Lower lobe of right lung (tissue), 2 donors: ENCODE measurements around the gene DACT2. TPM values are rescaled to one million over a fixed set of nuclear protein-coding genes. Genes with fewer than 3 reads are reported as not detected.

ENCODE experiments used
- ATAC-seq, 2 donors: fragments of 200-7000 bp; cut with Tn5 transposase; one replicate each; pipeline ENCODE4 v1.9.1; 2020 to 2022; ENCODE audit warnings: mild to moderate bottlenecking in 2 of 2, moderate library complexity in 2 of 2
- DNase-seq: peaks from one replicate; pipeline ENCODE4 v3.0.0-alpha.2; 2020
- H3K27ac ChIP-seq: fragments of 200-600 bp; one replicate; pipeline ENCODE4 v1.8.0; 2022
- H3K27me3 ChIP-seq: fragments of 200-600 bp; one replicate; pipeline ENCODE4 v1.8.0; 2022; ENCODE audit warnings: low read depth
- H3K36me3 ChIP-seq: fragments of 200-600 bp; one replicate; pipeline ENCODE4 v1.8.0; 2022; ENCODE audit warnings: mild to moderate bottlenecking
- H3K4me1 ChIP-seq: fragments of 200-600 bp; one replicate; pipeline ENCODE4 v1.8.0; 2022
- H3K4me3 ChIP-seq: fragments of 200-600 bp; one replicate; pipeline ENCODE4 v1.8.0; 2022; ENCODE audit warnings: mild to moderate bottlenecking
- H3K9me3 ChIP-seq: fragments of 200-600 bp; one replicate; pipeline ENCODE4 v1.8.0; 2022
- intact Hi-C: fragments of 100-400 bp; cut with DNase I; formaldehyde crosslinking; loops from one replicate; pipeline ENCODE4 v1.11.0; 2022
- total RNA-seq: library from RNA; stranded (reverse); fragmentation: NEBNext Ultra II Directional; extraction: Animal tissue kit (Norgen Biotek cat#: 25700); gene quantifications from one replicate; pipeline ENCODE4 v1.2.1, GENCODE V29; 2021
- TF ChIP-seq, protein P1 (sequence below): fragments of 200-600 bp; IDR thresholded peaks from one replicate; pipeline ENCODE4 v1.8.0; 2022; ENCODE audit warnings: antibody characterized with exemption, mild to moderate bottlenecking
- donor health status: DM: no; HTN: yes; CAD: no; lungs with severe emphysema.

DACT2 gene
- total RNA-seq, 1 donor from 2014 or later = 2.4 TPM

DNA sequence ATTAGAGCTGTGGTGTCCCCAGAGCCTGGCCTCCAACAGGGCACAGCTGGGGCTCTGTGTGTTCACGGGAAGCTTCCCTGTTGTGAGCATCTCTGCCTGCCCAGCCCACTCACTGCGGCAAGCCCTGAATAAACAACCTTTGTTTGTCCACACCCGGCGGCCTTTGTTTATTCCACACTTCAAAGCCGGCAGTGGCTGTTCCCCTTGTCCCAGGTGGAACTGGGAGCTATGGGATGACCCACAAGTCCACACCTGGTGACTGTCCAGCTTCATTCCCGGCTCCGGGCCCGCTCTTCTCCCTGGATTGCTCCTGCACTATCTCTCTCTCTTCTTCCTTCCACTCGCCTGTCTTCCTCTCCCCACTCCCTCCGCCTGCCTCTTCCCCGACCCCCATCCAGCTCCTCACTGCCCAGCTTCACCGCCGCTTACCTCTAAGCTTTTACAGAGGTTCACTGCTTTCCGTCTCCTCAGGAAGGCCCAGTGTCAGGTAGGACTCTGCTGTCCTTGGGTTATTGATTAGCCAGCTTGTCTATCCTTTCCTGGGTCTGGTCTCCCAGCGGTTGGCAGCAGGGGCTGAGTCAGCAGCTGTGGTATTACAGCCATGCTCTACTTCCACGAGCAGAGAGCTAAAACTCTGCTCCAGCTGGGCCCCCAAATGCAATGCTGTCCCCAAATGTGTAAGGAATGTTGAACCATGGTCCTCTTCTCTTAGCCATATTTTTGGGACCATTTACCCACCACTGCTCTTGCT, 17.8 kb downstream of the DACT2 start:
- DNase-seq = no peak
- Histone ChIP-seq H3K27ac (no peak overlapping the region), H3K9me3 (no peaks in the 10 kb centered on the region), H3K27me3 (no peaks in the 10 kb centered on the region), H3K4me3 (no peak overlapping the region), H3K4me1 (no peaks in the 10 kb centered on the region), H3K36me3 (no peaks in the 10 kb centered on the region)
- intact Hi-C loops = no loop called here
- ATAC-seq = no peak
- TF ChIP-seq, protein P1, sequence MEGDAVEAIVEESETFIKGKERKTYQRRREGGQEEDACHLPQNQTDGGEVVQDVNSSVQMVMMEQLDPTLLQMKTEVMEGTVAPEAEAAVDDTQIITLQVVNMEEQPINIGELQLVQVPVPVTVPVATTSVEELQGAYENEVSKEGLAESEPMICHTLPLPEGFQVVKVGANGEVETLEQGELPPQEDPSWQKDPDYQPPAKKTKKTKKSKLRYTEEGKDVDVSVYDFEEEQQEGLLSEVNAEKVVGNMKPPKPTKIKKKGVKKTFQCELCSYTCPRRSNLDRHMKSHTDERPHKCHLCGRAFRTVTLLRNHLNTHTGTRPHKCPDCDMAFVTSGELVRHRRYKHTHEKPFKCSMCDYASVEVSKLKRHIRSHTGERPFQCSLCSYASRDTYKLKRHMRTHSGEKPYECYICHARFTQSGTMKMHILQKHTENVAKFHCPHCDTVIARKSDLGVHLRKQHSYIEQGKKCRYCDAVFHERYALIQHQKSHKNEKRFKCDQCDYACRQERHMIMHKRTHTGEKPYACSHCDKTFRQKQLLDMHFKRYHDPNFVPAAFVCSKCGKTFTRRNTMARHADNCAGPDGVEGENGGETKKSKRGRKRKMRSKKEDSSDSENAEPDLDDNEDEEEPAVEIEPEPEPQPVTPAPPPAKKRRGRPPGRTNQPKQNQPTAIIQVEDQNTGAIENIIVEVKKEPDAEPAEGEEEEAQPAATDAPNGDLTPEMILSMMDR = no peak

DNA sequence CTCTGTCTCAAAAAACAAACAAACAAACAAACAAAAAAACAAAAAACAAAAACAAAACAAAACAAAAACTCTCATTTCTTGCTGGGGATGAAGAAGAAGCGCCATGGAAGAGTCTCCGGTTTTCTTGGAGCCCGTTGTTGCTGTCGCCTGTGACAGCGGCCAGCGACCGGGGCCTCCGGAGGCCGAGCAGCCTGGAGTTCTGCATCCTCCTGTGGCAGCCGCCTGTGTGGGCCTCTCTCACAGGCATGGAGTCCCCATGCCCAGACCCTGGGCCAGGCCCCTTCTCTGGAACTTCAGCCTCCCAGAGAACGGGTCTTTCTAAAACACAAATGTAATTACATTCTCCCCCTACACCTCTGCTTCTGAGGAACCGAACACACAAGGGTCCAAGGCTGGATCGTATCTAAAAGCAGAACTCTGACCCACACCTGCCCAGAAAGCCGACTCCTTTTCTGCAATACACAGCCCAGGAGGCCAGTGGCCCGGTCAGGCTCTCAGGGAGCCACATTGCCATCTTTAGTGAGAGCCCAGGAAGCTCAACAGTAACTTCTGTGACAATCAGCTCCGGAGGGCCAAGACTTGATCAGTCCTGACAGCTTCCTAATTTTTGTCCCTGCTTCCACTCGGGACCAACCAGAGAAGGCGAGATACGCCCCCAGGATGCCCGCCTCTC, 18.5 kb downstream of the DACT2 start:
- H3K9me3 ChIP-seq = no peaks in the 10 kb centered on the region
- H3K4me3 ChIP-seq = no peak overlapping the region
- no peak for DNase-seq
- no peak for ATAC-seq
- H3K27ac ChIP-seq = no peak overlapping the region
- intact Hi-C loops = no loop called here
- TF ChIP-seq, protein P1 = no peak
- no peaks in the 10 kb centered on the region for H3K4me1 ChIP-seq
- no peaks in the 10 kb centered on the region for H3K27me3 ChIP-seq
- no peaks in the 10 kb centered on the region for H3K36me3 ChIP-seq

GRCh38 chr6:168299541-168300511, 19.8 kb downstream of the DACT2 start:
- ATAC-seq (no peak), DNase-seq (no peak)
- intact Hi-C loops = no loop called here

DNA sequence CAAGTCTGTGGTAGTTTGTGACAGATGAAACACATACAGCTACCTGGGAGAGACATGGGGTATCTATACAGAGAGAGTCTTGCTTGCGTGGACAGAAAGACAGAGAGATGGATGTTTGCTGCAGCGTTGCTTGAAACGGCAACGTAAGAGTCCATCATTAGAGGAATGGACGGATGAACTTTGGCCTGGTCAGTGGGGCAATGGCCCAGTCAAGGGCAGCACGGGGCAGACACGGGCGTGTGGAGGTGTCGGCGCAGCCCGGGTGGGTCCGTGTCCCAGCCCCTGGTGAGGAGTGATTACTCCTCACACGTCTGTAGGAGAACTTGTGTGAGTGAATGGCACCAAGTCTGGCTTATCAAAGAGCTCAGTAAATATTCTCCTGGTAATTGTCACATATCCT, 21.9 kb downstream of the DACT2 start:
- Histone ChIP-seq H3K27ac (no peak overlapping the region), H3K4me1 (no peaks in the 10 kb centered on the region), H3K27me3 (no peaks in the 10 kb centered on the region), H3K36me3 (no peaks in the 10 kb centered on the region), H3K4me3 (no peak overlapping the region), H3K9me3 (no peaks in the 10 kb centered on the region)
- DNase-seq (no peak), ATAC-seq (no peak)
- TF ChIP-seq, protein P1 = no peak
- intact Hi-C loops = no loop called here

More at GRCh38 chr6:168299541-168300511, 19.8 kb downstream of the DACT2 start:
- Histone ChIP-seq H3K36me3 (no peaks in the 10 kb centered on the region), H3K4me3 (no peak overlapping the region), H3K9me3 (no peaks in the 10 kb centered on the region), H3K4me1 (no peaks in the 10 kb centered on the region), H3K27me3 (no peaks in the 10 kb centered on the region), H3K27ac (no peak overlapping the region)
- TF ChIP-seq, protein P1 = no peak

DNA sequence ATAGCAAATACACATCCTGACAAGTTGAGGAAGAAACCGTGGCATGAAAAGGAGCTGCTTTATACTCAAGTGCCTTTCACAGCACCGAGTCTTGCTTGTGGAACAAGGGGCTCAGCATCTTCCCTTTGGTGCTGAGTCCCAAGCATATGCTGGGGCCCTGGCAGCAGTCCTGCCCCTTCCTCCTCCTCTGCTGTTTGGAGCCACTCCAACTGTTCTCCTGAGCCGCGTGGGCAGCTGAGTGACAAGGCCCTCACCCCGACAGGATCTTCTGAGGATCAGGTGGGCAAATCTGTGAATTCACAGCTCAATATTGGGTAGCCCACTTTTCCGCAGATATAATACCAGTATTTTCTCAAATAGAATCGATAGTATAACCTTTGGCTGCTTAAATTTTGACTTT, 24.7 kb downstream of the DACT2 start:
- Histone ChIP-seq H3K27me3 (no peaks in the 10 kb centered on the region), H3K4me3 (no peak overlapping the region), H3K9me3 (no peaks in the 10 kb centered on the region), H3K36me3 (no peaks in the 10 kb centered on the region), H3K4me1 (no peaks in the 10 kb centered on the region), H3K27ac (no peak overlapping the region)
- ATAC-seq = no peak
- no peak for DNase-seq
- TF ChIP-seq, protein P1 = no peak
- intact Hi-C loops = no loop called here
